ENCODE data around the gene SEC31A.
A peak's percentile ranks its signal among the peaks of the same experiment; 100 is the strongest.

Gene SEC31A

GRCh38 chr4:82790060-82790660 is 100.8 kb downstream of the SEC31A start:
- Mint-ChIP-seq H3K27ac (peak overlapping the region in 1 of 3 experiments; percentile 60), H3K9me3 (no peaks in the 10 kb centered on the region), H3K36me3 (ENCODE audit: low read depth) (peaks cover 3% of the 10 kb centered on the region), H3K4me3 (no peak overlapping the region), H3K4me1 (peaks cover 42% of the 10 kb centered on the region), H3K27me3 (ENCODE audit: low read depth) (peaks cover 13% of the 10 kb centered on the region)
- TF ChIP-seq CTCF (IDR thresholded peaks at IDR 0.05; ENCODE audit: unreplicated experiment in 3 of 3), result no peak

GRCh38 chr4:82789025-82789776 is 101.8 kb downstream of the SEC31A start:
- H3K27me3 Mint-ChIP-seq (ENCODE audit: low read depth), result peaks cover 11% of the 10 kb centered on the region
- TF ChIP-seq CTCF (IDR thresholded peaks at IDR 0.05; ENCODE audit: unreplicated experiment in 3 of 3), result no peak
- H3K4me1 Mint-ChIP-seq, result peaks cover 52% of the 10 kb centered on the region
- H3K4me3 Mint-ChIP-seq, result no peak overlapping the region
- H3K36me3 Mint-ChIP-seq (ENCODE audit: low read depth), result no peaks in the 10 kb centered on the region
- H3K27ac Mint-ChIP-seq, result peak overlapping the region in 2 of 3 experiments; percentile 31 to 58
- H3K9me3 Mint-ChIP-seq, result no peaks in the 10 kb centered on the region

GRCh38 chr4:82787342-82787741 is 103.6 kb downstream of the SEC31A start:
- Mint-ChIP-seq H3K36me3 (ENCODE audit: low read depth) (no peaks in the 10 kb centered on the region), H3K4me1 (peaks cover 59% of the 10 kb centered on the region), H3K9me3 (no peaks in the 10 kb centered on the region)

GRCh38 chr4:82786828-82787227 is 104.1 kb downstream of the SEC31A start:
- peaks cover 4% of the 10 kb centered on the region for H3K27me3 Mint-ChIP-seq (ENCODE audit: low read depth)
- no peaks in the 10 kb centered on the region for H3K36me3 Mint-ChIP-seq (ENCODE audit: low read depth)
- peak overlapping the region; percentile 31 to 63 (median 43) for H3K27ac Mint-ChIP-seq
- H3K4me3 Mint-ChIP-seq, result no peak overlapping the region
- H3K4me1 Mint-ChIP-seq, result peaks cover 65% of the 10 kb centered on the region
- TF ChIP-seq CTCF (IDR thresholded peaks at IDR 0.05; ENCODE audit: unreplicated experiment in 3 of 3), result no peak
- no peaks in the 10 kb centered on the region for H3K9me3 Mint-ChIP-seq

More at GRCh38 chr4:82787342-82787741, 103.6 kb downstream of the SEC31A start:
- no peak for TF ChIP-seq CTCF (IDR thresholded peaks at IDR 0.05; ENCODE audit: unreplicated experiment in 3 of 3)
- H3K27ac Mint-ChIP-seq, result peak overlapping the region in 1 of 3 experiments; percentile 43
- no peak overlapping the region for H3K4me3 Mint-ChIP-seq
- H3K27me3 Mint-ChIP-seq (ENCODE audit: low read depth), result peaks cover 4% of the 10 kb centered on the region

- Mint-ChIP-seq H3K27ac (peak overlapping the region; percentile 69 to 84 (median 82)), H3K27me3 (ENCODE audit: low read depth) (peaks cover 4% of the 10 kb centered on the region), H3K4me1 (peaks cover 70% of the 10 kb centered on the region), H3K9me3 (no peaks in the 10 kb centered on the region), H3K36me3 (ENCODE audit: low read depth) (no peaks in the 10 kb centered on the region), H3K4me3 (peak overlapping the region in 2 of 3 experiments; percentile 2 to 49)
- TF ChIP-seq CTCF (IDR thresholded peaks at IDR 0.05; ENCODE audit: unreplicated experiment in 3 of 3), result no peak
These were observed 105.1 kb downstream of the SEC31A start for GRCh38 chr4:82785611-82786400.
